Central memory CD8-positive, alpha-beta T cell (primary cell): ENCODE measurements around the gene SLC17A7.

Source experiments
- ATAC-seq: fragments of 150-1000 bp; cut with Tn5 transposase; replicated peaks from 2 replicates; pipeline ENCODE4 v1.10.0; 2022; ENCODE audit warnings: mild to moderate bottlenecking, moderate FRiP score, moderate number of reproducible peaks; ENCODE audit not compliant: poor library complexity, severe bottlenecking; ENCODE audit errors: extremely low read depth
- DNase-seq, 2 donors: peaks; one replicate each; pipeline ENCODE4 v3.0.0; 2021; ENCODE audit warnings: low spot score in 2 of 2
- H3K27ac Mint-ChIP-seq: one replicate; pipeline ENCODE4 v1.8.0; 2022; ENCODE audit warnings: low read depth, mild to moderate bottlenecking, moderate library complexity, mixed read lengths
- H3K27me3 Mint-ChIP-seq: one replicate; pipeline ENCODE4 v1.8.0; 2022; ENCODE audit warnings: mixed read lengths
- H3K36me3 Mint-ChIP-seq: one replicate; pipeline ENCODE4 v1.8.0; 2022; ENCODE audit warnings: mild to moderate bottlenecking, moderate library complexity, mixed read lengths; ENCODE audit not compliant: insufficient read depth
- H3K4me1 Mint-ChIP-seq: one replicate; pipeline ENCODE4 v1.8.0; 2022; ENCODE audit warnings: mixed read lengths
- H3K4me3 Mint-ChIP-seq: one replicate; pipeline ENCODE4 v1.8.0; 2022; ENCODE audit warnings: mild to moderate bottlenecking, moderate library complexity, mixed read lengths
- H3K9me3 Mint-ChIP-seq: one replicate; pipeline ENCODE4 v1.8.0; 2022; ENCODE audit warnings: mixed read lengths

The SLC17A7 gene

GRCh38 chr19:49436381-49437017 lies 4.8 kb downstream of the SLC17A7 start:
- DNase-seq (peak in 1 of 2 donors; percentile 33), ATAC-seq (no peak)
- Mint-ChIP-seq H3K36me3 (peaks cover 8% of the 10 kb centered on the region), H3K27ac (peak overlapping the region; percentile 2), H3K9me3 (no peaks in the 10 kb centered on the region), H3K27me3 (peaks cover 95% of the 10 kb centered on the region), H3K4me1 (peaks cover 38% of the 10 kb centered on the region), H3K4me3 (no peak overlapping the region)

DNA sequence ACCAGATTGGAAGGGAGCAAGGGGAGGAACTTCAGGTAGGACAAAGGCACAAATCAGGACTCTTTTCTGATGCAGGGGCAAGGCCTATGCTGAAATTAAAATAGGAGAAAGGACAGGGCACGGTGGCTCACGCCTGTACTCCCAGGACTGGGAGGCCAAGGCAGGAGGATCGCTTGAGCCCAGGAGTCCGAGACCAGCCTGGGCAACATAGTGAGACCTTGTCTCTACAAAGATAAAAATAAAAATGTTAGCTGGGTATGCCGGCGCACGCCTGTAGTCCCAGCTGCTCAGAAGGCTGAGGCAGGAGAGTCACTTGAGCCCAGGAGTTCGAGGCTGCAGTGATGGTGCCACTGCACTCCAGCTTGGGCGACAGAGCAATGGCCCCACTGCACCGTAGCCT lies 5.7 kb downstream of the SLC17A7 start:
- Mint-ChIP-seq H3K9me3 (no peaks in the 10 kb centered on the region), H3K27me3 (peaks cover 95% of the 10 kb centered on the region), H3K4me3 (no peak overlapping the region), H3K4me1 (peaks cover 35% of the 10 kb centered on the region), H3K36me3 (peaks cover 5% of the 10 kb centered on the region), H3K27ac (peak overlapping the region; percentile 2)
- no peak for DNase-seq
- no peak for ATAC-seq

DNA sequence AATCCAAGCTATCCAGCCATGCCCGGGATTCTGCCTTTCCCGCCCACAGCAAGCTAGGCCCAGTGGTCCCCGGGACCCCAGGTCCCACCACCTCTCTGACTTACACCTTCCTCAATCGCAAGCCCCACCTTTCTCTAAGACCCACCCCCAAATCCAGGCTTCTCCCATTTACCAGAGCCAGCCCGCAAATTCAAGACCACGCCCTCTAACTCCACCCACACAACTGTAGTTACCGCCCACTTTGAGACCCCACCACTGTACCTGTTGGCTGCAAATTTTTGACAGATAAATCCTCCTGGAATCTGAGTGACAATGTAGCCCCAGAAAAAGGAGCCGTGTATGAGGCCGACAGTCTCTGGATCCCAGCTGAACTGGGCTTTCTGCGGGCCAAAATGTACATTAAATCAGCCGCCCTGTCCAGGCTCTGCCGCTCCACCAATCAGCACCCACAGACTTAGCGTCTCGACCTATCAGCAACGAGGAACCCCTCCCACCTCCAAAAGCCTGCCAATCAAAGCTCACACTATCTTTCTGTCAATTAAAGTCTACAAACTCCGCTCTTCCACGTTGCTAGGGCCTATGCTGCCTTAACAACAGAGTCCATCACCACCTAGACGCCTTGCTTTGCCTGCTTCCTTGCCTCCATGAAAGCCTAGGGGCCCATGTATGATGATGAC lies 6.3 kb downstream of the SLC17A7 start:
- no peak for DNase-seq
- no peak for ATAC-seq
- H3K36me3 Mint-ChIP-seq, result peaks cover 4% of the 10 kb centered on the region
- no peaks in the 10 kb centered on the region for H3K9me3 Mint-ChIP-seq
- H3K27me3 Mint-ChIP-seq, result peaks cover 95% of the 10 kb centered on the region
- peak overlapping the region; percentile 2 for H3K27ac Mint-ChIP-seq
- H3K4me1 Mint-ChIP-seq, result peaks cover 35% of the 10 kb centered on the region
- no peak overlapping the region for H3K4me3 Mint-ChIP-seq

GRCh38 chr19:49433240-49433901 lies 8.0 kb downstream of the SLC17A7 start:
- DNase-seq (no peak), ATAC-seq (no peak)
- peaks cover 41% of the 10 kb centered on the region for H3K4me1 Mint-ChIP-seq
- H3K36me3 Mint-ChIP-seq, result peaks cover 4% of the 10 kb centered on the region
- no peak overlapping the region for H3K4me3 Mint-ChIP-seq
- H3K27ac Mint-ChIP-seq, result no peak overlapping the region
- H3K9me3 Mint-ChIP-seq, result no peaks in the 10 kb centered on the region
- peaks cover 95% of the 10 kb centered on the region for H3K27me3 Mint-ChIP-seq

- H3K36me3 Mint-ChIP-seq, result peaks cover 3% of the 10 kb centered on the region
- H3K9me3 Mint-ChIP-seq, result no peaks in the 10 kb centered on the region
- no peak for DNase-seq
- peaks cover 95% of the 10 kb centered on the region for H3K27me3 Mint-ChIP-seq
- no peak for ATAC-seq
- peaks cover 47% of the 10 kb centered on the region for H3K4me1 Mint-ChIP-seq
- H3K27ac Mint-ChIP-seq, result no peak overlapping the region
- peak overlapping the region; percentile 34 for H3K4me3 Mint-ChIP-seq
These were observed 8.9 kb downstream of the SLC17A7 start for GRCh38 chr19:49432141-49433073.

DNA sequence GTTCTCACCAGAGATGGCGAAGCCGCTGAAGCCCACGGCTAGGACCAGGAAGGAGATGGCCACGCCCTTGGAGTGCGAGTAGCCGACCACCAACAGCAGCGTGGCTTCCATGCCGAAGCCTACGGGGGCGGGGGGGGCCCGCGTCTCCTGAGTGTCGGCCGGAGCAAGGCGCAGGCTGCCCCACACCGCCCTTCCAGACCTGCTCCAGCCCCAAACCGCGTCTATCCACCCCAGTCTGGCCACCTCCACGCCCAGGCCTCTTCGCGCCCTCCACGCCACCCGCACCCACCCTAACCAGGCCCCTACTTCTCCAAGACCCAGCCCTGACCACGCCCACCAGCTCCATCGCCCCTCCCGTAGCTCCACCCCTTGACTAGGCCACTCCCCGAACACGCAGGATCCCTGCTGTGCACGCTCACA lies 10.0 kb downstream of the SLC17A7 start:
- Mint-ChIP-seq H3K36me3 (peaks cover 3% of the 10 kb centered on the region), H3K27me3 (peaks cover 95% of the 10 kb centered on the region), H3K4me3 (no peak overlapping the region), H3K27ac (no peak overlapping the region), H3K4me1 (peaks cover 50% of the 10 kb centered on the region), H3K9me3 (no peaks in the 10 kb centered on the region)
- DNase-seq (no peak), ATAC-seq (no peak)

DNA sequence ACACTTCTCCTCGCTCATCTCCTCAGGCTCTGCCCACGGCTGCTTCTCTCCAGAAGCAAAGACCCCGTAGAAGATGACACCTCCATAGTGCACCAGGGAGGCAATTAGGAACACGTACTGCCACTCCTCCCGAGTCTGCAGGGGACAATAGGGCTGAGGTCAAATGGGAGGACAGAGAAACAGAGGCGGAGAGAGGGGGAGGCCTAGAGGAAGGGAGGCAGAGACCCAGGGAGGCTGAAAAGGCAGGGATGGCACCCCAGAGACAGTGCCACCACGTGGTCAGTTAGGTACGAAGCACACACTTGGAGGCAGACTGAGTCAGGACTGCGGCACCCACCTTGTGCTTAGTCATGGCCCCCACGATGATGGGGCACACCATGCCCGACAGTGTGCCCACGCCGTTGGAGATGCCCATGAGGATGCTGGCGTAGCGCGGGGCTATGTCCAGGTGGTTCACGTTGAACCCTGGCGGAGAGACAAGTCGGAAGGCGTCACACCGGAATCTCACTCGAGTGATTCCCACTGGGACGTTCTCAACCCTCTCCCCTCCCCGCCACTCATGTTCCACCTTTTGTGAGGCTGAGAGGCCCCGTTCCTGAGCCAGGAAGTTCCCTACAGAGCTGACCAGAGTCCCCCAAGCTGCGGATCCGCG lies 10.5 kb downstream of the SLC17A7 start:
- Mint-ChIP-seq H3K27ac (no peak overlapping the region), H3K27me3 (peaks cover 95% of the 10 kb centered on the region)
- DNase-seq, result no peak

DNA sequence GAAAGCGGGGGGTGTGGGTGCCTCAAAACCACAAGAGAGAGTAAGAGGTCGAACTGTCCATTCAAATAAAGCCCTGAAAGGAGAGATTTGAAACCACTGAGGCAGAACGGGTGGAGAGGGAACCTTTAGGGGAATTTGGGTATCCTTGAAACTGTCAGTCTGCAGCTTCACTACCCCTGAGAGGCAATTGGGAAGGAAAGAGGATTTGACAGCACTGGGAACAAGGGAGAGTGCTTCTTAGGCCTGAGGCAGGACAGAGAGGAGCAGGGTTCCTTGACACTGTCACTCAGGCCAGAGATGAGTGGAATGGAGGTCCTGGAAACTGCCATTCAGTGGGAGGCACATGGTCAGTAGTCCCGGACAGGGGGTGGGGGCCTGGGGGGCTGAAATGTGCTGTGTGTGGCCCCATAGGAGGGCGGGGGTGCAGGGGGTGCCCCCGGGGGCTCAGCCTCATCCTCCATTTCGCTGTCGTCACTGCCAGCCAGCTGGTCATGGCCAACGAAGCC lies 11.1 kb downstream of the SLC17A7 start:
- no peak overlapping the region for H3K4me3 Mint-ChIP-seq
- no peak for DNase-seq
- no peak for ATAC-seq
- H3K4me1 Mint-ChIP-seq, result peaks cover 54% of the 10 kb centered on the region
- H3K36me3 Mint-ChIP-seq, result peaks cover 3% of the 10 kb centered on the region
- peaks cover 95% of the 10 kb centered on the region for H3K27me3 Mint-ChIP-seq
- no peaks in the 10 kb centered on the region for H3K9me3 Mint-ChIP-seq
- H3K27ac Mint-ChIP-seq, result no peak overlapping the region

More for the DNA sequence above, 10.5 kb downstream of the SLC17A7 start:
- H3K9me3 Mint-ChIP-seq, result no peaks in the 10 kb centered on the region
- peaks cover 50% of the 10 kb centered on the region for H3K4me1 Mint-ChIP-seq
- ATAC-seq, result no peak
- no peak overlapping the region for H3K4me3 Mint-ChIP-seq
- H3K36me3 Mint-ChIP-seq, result peaks cover 3% of the 10 kb centered on the region

DNA sequence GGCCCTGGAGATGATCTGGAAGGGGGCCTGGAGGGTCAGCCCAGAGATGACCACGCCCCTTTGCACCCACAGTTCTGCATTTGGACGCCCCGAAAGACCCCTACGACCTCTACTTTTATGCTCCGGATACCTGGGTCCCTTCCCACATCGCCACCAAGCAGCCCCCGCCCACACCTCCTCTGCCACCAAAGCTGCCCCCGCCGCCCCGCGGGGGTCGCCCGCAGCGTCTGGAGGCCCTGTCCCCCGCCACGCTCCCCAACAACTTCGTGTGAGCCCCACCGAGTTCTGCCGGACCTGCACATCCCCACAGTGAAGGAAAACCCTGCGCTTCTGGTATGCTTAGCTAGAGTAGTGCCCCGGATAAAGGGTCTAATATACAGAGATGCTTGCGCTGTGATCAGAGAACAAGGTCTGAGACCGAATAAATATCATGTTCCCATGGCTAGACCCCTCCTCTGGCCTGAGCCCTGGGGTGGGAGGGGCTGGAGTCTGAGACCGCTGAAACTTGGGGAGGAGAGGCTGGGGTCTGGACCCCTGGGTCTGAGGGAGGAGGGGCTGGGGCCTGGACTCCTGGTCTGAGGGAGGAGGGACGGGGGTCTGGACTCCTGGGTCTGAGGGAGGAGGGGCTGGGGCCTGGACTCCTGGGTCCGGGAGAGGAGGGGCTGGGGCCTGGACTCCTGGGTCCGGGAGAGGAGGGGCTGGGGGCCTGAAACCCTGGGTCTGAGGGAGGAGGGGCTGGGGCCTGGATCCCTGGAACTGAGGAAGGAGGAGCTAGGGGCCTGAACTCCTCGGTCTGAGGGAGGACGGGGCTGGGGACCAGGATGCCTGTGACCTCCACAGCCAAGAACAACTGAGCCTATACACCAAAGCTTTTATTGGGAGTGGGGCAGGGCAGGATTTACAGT lies 12.5 kb downstream of the SLC17A7 start:
- Mint-ChIP-seq H3K27me3 (peaks cover 100% of the 10 kb centered on the region), H3K36me3 (peaks cover 4% of the 10 kb centered on the region), H3K27ac (no peak overlapping the region), H3K4me3 (peak overlapping the region; percentile 53), H3K4me1 (peaks cover 58% of the 10 kb centered on the region), H3K9me3 (no peaks in the 10 kb centered on the region)
- ATAC-seq, result no peak
- no peak for DNase-seq

DNA sequence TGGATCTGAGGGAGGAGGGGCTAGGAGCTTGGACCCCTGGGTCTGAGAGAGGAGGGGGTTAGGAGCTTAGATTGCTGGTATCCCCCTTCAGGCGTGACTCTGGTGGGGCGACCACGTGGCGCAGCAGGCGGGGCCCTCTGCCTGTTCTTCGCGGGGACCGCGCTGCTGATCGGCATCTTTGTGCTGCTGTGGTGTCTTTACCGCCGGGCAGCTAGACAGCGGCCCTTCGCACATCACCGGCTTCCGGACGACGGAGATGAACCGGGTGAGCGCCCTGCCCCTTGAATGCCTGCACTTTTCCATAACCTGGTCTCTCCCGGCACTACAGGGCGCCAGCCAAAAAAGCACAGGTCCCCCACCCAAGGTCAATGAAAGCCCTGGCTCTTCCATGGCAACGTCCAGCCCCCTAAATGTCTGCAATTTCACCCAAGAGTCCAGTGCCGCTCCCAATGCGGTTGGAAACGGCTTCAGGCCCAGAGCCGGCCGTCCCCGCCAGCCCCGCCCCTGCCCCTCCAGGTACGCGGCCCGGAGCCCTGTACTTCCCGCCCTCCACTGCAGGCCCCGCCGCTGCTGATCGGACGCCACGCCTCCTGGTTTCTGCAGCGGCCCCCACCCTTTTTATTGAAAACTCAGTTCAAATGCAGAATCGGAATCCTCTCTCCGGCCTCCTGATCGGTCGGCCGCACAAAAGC lies 13.3 kb downstream of the SLC17A7 start:
- Mint-ChIP-seq H3K27me3 (peaks cover 100% of the 10 kb centered on the region), H3K4me3 (peak overlapping the region; percentile 53), H3K9me3 (no peaks in the 10 kb centered on the region), H3K27ac (no peak overlapping the region), H3K36me3 (peaks cover 5% of the 10 kb centered on the region), H3K4me1 (peaks cover 61% of the 10 kb centered on the region)
- DNase-seq (no peak), ATAC-seq (no peak)

DNA sequence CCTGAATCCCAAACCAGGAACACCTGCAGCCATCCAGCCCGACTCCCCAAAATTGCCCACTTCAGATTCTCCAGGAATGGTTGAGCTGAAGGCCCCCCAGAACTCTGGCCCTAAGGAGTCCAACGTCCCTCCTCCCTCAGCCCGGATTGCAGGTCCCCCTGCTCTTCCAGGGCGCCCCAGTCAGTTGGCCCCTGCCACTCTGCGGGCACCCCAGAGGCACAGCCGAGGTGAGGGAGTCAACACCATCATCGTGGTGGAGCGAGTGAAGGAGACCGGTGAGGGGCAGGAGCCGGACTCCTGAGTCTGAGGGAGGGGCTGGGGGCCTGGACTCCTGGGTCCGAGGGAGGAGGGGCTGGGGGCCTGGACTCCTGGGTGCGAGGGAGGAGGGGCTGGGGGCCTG lies 14.0 kb downstream of the SLC17A7 start:
- Mint-ChIP-seq H3K4me3 (peak overlapping the region; percentile 53), H3K4me1 (peaks cover 62% of the 10 kb centered on the region)

More for the DNA sequence above, 14.0 kb downstream of the SLC17A7 start:
- peaks cover 100% of the 10 kb centered on the region for H3K27me3 Mint-ChIP-seq
- no peak for DNase-seq
- no peak for ATAC-seq
- H3K9me3 Mint-ChIP-seq, result no peaks in the 10 kb centered on the region
- H3K27ac Mint-ChIP-seq, result no peak overlapping the region
- peaks cover 4% of the 10 kb centered on the region for H3K36me3 Mint-ChIP-seq
